Kidney (tissue), 14 donors: ENCODE measurements around the gene CARD14. TPM values are rescaled to one million over a fixed set of nuclear protein-coding genes. Genes with fewer than 3 reads are reported as not detected.
"Not testable (repeated sequence)": the region's sequence is repeated elsewhere in the genome, so short reads cannot be mapped to it uniquely, and the experiment has no call there.

Source experiments
- DNase-seq, 5 donors: peaks; one replicate each; pipeline ENCODE4 v3.0.0-alpha.2; 2013 to 2020
- FAIRE-seq: peaks from 2 replicates; lab custom pipeline; 2012; peaks lifted over from hg19 to GRCh38; lab: Jason Lieb, UNC
- H3K27ac ChIP-seq, 2 donors: one replicate each; pipeline ENCODE4 v1.7.0; 2013; ENCODE audit warnings: low read depth in 2 of 2, low read length in 2 of 2, inconsistent platforms in 1 of 2
- H3K27me3 ChIP-seq: one replicate; pipeline ENCODE4 v1.7.1; 2013; ENCODE audit warnings: low read length, inconsistent platforms; ENCODE audit not compliant: control insufficient read depth, insufficient read depth
- H3K36me3 ChIP-seq, 3 donors: one replicate each; pipeline versions ENCODE4 v1.7.0 to v1.7.1; 2013; ENCODE audit warnings: low read length in 3 of 3, control low read depth in 1 of 3, inconsistent platforms in 1 of 3; ENCODE audit not compliant: insufficient read depth in 3 of 3, control insufficient read depth in 2 of 3
- H3K4me1 ChIP-seq, 3 donors: one replicate each; pipeline versions ENCODE4 v1.7.0 to v1.7.1; 2013; ENCODE audit warnings: low read length in 3 of 3, inconsistent platforms in 1 of 3, low read depth in 1 of 3; ENCODE audit not compliant: control insufficient read depth in 2 of 3, insufficient read depth in 2 of 3
- H3K4me3 ChIP-seq, 3 donors: one replicate each; pipeline versions ENCODE4 v1.7.0 to v1.8.1; 2013; ENCODE audit warnings: low read length in 3 of 3, control low read depth in 1 of 3, inconsistent platforms in 1 of 3
- H3K9ac ChIP-seq, 3 donors: one replicate each; pipeline versions ENCODE4 v1.7.0 to v1.7.1; 2013; ENCODE audit warnings: low read length in 3 of 3, control low read depth in 1 of 3, inconsistent platforms in 1 of 3
- H3K9me3 ChIP-seq, 3 donors: one replicate each; pipeline versions ENCODE4 v1.7.0 to v1.7.1; 2013; ENCODE audit warnings: low read length in 3 of 3, control low read depth in 1 of 3, inconsistent platforms in 1 of 3; ENCODE audit not compliant: control insufficient read depth in 2 of 3, insufficient read depth in 1 of 3
- intact Hi-C: fragments of 100-400 bp; cut with DNase I; formaldehyde crosslinking; loops from one replicate; pipeline ENCODE4 v1.11.1; 2022
- polyA plus RNA-seq: library from polyadenylated mRNA; stranded (reverse); fragments of 350-450 nt; fragmentation: Illumina TruSeq; extraction: RNeasy Lipid Tissue Mini Kit (QIAGEN cat#74804); gene quantifications from one replicate; pipeline ENCODE4 v1.2.3, GENCODE V29; 2014; ENCODE audit warnings: low read depth, low replicate concordance; ENCODE audit not compliant: insufficient read depth
- total RNA-seq: library from RNA; stranded (reverse); fragmentation: NEBNext Ultra II Directional; extraction: Animal tissue kit (Norgen Biotek cat#: 25700); gene quantifications from one replicate; pipeline ENCODE4 v1.2.1, GENCODE V29; 2021
- TF ChIP-seq, protein P1 (sequence below): IDR thresholded peaks from 3 replicates; pipeline ENCODE4 v1.5.1; 2012; ENCODE audit warnings: mild to moderate bottlenecking, moderate library complexity, borderline replicate concordance; ENCODE audit not compliant: insufficient read depth; ENCODE audit errors: extremely low read depth
- donor health status: control.
- donor health status: control.
- donor health status: control.
- donor health status: control.
- donor health status: control.
- donor health status: DM: yes; HTN: yes; CAD: no.
- donor health status: Normal renal cell carcinoma (clear cell type).

CARD14 gene
- total and polyA plus RNA-seq, 2 donors from 2014 or later: 0.17 to 1.7 TPM

DNA sequence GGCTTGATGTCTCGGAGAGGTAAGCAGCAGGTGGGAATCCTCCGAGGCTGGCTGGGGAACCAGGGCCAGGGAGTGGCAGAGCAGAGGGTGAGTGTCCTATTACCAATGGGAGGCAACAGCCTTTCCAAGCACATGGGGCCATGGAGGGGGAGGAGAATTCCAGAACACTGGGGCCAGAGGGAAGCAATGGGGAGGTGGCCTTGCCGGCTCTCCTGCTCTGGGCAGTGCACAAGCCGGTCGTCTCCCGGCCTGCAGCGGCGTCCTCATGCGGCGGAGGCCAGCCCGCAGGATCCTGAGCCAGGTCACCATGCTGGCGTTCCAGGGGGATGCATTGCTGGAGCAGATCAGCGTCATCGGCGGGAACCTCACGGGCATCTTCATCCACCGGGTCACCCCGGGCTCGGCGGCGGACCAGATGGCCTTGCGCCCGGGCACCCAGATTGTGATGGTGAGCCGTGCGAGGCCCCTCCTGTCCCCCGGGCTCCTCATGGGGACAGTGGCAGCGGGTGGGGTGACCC lies 28.4 kb downstream of the CARD14 start:
- Histone ChIP-seq H3K4me3 (no peak overlapping the region), H3K9ac (no peak overlapping the region), H3K4me1 (no peaks in the 10 kb centered on the region), H3K27ac (no peak overlapping the region), H3K27me3 (no peaks in the 10 kb centered on the region), H3K36me3 (no peaks in the 10 kb centered on the region), H3K9me3 (no peaks in the 10 kb centered on the region)
- DNase-seq (peak; percentile 66 to 90 (median 86)), FAIRE-seq (no peak)
- TF ChIP-seq, protein P1, sequence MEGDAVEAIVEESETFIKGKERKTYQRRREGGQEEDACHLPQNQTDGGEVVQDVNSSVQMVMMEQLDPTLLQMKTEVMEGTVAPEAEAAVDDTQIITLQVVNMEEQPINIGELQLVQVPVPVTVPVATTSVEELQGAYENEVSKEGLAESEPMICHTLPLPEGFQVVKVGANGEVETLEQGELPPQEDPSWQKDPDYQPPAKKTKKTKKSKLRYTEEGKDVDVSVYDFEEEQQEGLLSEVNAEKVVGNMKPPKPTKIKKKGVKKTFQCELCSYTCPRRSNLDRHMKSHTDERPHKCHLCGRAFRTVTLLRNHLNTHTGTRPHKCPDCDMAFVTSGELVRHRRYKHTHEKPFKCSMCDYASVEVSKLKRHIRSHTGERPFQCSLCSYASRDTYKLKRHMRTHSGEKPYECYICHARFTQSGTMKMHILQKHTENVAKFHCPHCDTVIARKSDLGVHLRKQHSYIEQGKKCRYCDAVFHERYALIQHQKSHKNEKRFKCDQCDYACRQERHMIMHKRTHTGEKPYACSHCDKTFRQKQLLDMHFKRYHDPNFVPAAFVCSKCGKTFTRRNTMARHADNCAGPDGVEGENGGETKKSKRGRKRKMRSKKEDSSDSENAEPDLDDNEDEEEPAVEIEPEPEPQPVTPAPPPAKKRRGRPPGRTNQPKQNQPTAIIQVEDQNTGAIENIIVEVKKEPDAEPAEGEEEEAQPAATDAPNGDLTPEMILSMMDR: no peak
- intact Hi-C loops: no loop called here

DNA sequence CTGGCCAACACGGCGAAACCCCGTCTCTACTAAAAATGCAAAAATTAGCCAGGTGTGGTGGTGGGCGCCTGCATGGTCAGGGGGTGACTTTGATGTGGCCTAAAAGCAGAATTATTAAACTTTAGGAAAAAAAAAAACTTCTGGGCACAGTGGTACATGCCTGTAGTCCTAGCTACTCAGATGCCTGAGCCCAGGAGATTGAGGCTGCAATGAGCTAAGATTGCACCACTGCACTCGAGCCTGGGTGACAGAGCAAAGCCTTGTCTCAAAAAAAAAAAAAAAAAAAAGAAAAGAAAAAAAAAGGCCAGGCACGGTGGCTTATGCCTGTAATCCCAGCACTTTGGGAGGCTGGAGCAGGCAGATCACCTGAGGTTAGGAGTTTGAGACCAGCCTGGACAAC lies 29.5 kb downstream of the CARD14 start:
- intact Hi-C loops, FAIRE-seq, H3K4me3 ChIP-seq: not testable (repeated sequence)

DNA sequence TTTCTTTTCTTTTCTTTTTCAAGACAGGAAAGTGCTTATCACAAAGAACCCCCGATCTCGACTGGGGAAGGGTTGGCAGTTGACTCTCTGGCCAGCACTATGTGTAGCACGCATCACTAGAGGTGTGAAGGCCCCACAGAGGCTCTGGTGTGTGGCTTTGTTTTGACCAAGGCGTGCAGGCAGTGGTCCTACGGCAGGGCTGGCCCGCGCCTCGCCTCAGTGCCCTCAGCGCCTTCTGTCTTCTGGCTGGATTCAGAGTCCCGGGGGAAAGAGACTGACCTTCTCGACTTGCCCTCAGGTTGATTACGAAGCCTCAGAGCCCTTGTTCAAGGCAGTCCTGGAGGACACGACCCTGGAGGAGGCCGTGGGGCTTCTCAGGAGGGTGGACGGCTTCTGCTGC lies 31.6 kb downstream of the CARD14 start:
- Histone ChIP-seq H3K9ac (no peak overlapping the region), H3K27me3 (no peaks in the 10 kb centered on the region), H3K27ac (no peak overlapping the region), H3K4me1 (no peaks in the 10 kb centered on the region), H3K9me3 (no peaks in the 10 kb centered on the region), H3K36me3 (no peaks in the 10 kb centered on the region), H3K4me3 (no peak overlapping the region)
- FAIRE-seq (no peak), DNase-seq (no peak)
- intact Hi-C loops: no loop called here
- TF ChIP-seq, protein P1: no peak

More for the DNA sequence above, 29.5 kb downstream of the CARD14 start:
- not testable (repeated sequence) for H3K9ac ChIP-seq, H3K4me1 ChIP-seq, H3K36me3 ChIP-seq, DNase-seq, H3K27ac ChIP-seq, H3K27me3 ChIP-seq, H3K9me3 ChIP-seq

DNA sequence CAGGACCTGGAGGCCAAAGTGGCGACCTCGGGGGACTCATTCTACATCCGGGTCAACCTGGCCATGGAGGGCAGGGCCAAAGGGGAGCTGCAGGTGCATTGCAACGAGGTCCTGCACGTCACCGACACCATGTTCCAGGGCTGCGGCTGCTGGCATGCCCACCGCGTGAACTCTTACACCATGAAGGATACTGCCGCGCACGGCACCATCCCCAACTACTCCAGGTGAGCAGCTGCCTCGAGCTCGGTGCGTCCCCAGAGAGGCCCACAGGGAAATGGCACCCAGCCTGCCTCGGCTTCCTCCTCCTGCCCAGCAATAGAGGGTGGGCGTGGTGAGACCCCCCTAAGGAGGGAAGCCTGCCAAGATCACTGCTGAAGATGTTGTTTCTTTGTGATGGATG lies 32.4 kb downstream of the CARD14 start:
- DNase-seq: peak in 1 of 5 donors; percentile 59
- Histone ChIP-seq H3K9ac (no peak overlapping the region), H3K36me3 (no peaks in the 10 kb centered on the region), H3K9me3 (no peaks in the 10 kb centered on the region), H3K27me3 (no peaks in the 10 kb centered on the region), H3K27ac (no peak overlapping the region), H3K4me3 (no peak overlapping the region), H3K4me1 (no peaks in the 10 kb centered on the region)
- FAIRE-seq: no peak
- TF ChIP-seq, protein P1: no peak
- intact Hi-C loops: no loop called here
